Activated T-cell treated with anti-CD3 and anti-CD28 coated beads for 1 hour (primary cell): ENCODE results near the gene PTDSS2.

Source experiments
- DNase-seq: peaks from one replicate; pipeline ENCODE4 v3.0.0-alpha.2; 2020; ENCODE audit warnings: low read depth

PTDSS2 gene

GRCh38 chr11:531919-532526, 81.9 kb downstream of the PTDSS2 start:
- no peak for DNase-seq

GRCh38 chr11:532527-532985, 82.5 kb downstream of the PTDSS2 start:
- no peak for DNase-seq

GRCh38 chr11:532986-533585, 83.0 kb downstream of the PTDSS2 start:
- no peak for DNase-seq

- DNase-seq = no peak
Observed at GRCh38 chr11:533586-534395, 83.7 kb downstream of the PTDSS2 start.

GRCh38 chr11:534396-535209, 84.5 kb downstream of the PTDSS2 start:
- DNase-seq = no peak

GRCh38 chr11:535210-535518, 85.1 kb downstream of the PTDSS2 start:
- DNase-seq = no peak

- peak; percentile 92 for DNase-seq
Observed at GRCh38 chr11:535519-536454, 85.7 kb downstream of the PTDSS2 start, which contains the start of gene HRAS. Gene HRAS (minus strand): TSS chr11:535576.

- DNase-seq = peak; percentile 83
Observed at GRCh38 chr11:536841-537621, 87.0 kb downstream of the PTDSS2 start, which contains the start of gene LRRC56. Gene LRRC56 (plus strand): TSS chr11:537527. CDS start chr11:540685, 3,158 bp downstream.

GRCh38 chr11:537622-538430, 87.7 kb downstream of the PTDSS2 start:
- no peak for DNase-seq

- no peak for DNase-seq
Observed at GRCh38 chr11:538431-539051, 88.5 kb downstream of the PTDSS2 start.

GRCh38 chr11:539971-540481, 89.9 kb downstream of the PTDSS2 start:
- DNase-seq = no peak
